ENCODE data around the gene PLCG1.

PLCG1 gene

DNA sequence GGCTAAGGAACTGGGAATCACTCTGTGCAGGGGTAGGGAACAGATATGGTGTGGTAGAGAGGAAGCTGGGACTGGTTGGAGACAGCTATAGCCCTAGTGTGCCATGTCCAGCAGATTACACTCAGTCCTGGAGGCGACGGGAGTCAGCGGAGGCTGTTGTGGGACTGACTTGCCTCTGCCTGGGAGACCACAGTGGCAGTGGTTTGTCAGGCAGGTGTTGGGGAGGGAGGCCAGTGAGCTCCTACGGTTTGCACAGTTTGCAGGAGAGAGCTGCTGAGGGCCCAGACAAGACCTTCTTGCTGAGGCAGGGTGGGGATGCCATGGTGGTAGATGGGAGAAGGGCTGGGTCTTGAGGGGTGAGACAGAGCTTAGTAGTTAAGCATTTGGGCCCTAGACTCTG lies 4.9 kb downstream of the PLCG1 start:
- no peaks in the 10 kb centered on the region for H3K9me3 ChIP-seq (ENCODE audit: insufficient read depth, low read length)
- H2AFZ ChIP-seq (ENCODE audit: low read depth, low read length) = no peak overlapping the region
- peaks cover 99% of the 10 kb centered on the region for H3K79me2 ChIP-seq (ENCODE audit: low read length)
- no peak overlapping the region for H3K27ac ChIP-seq (ENCODE audit: low read length)
- no peak overlapping the region for H3K4me3 ChIP-seq (ENCODE audit: low read length)
- no peak overlapping the region for H3K9ac ChIP-seq (ENCODE audit: low read length)
- TF ChIP-seq, protein P1, sequence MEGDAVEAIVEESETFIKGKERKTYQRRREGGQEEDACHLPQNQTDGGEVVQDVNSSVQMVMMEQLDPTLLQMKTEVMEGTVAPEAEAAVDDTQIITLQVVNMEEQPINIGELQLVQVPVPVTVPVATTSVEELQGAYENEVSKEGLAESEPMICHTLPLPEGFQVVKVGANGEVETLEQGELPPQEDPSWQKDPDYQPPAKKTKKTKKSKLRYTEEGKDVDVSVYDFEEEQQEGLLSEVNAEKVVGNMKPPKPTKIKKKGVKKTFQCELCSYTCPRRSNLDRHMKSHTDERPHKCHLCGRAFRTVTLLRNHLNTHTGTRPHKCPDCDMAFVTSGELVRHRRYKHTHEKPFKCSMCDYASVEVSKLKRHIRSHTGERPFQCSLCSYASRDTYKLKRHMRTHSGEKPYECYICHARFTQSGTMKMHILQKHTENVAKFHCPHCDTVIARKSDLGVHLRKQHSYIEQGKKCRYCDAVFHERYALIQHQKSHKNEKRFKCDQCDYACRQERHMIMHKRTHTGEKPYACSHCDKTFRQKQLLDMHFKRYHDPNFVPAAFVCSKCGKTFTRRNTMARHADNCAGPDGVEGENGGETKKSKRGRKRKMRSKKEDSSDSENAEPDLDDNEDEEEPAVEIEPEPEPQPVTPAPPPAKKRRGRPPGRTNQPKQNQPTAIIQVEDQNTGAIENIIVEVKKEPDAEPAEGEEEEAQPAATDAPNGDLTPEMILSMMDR (IDR thresholded peaks at IDR 0.05; ENCODE audit: low read depth, low read length) = no peak
- TF ChIP-seq EZH2phosphoT487 (IDR thresholded peaks at IDR 0.05; ENCODE audit: low read depth) = no peak
- H3K4me2 ChIP-seq (ENCODE audit: low read length) = no peak overlapping the region
- H3K4me1 ChIP-seq (ENCODE audit: low read length) = peaks cover 38% of the 10 kb centered on the region
- H3K27me3 ChIP-seq (ENCODE audit: low read depth, low read length) = no peaks in the 10 kb centered on the region
- H3K36me3 ChIP-seq (replicated peaks; ENCODE audit: low read depth, low read length) = peaks cover 14% of the 10 kb centered on the region
- peaks cover 89% of the 10 kb centered on the region for H4K20me1 ChIP-seq (ENCODE audit: insufficient read depth, low read length)

DNA sequence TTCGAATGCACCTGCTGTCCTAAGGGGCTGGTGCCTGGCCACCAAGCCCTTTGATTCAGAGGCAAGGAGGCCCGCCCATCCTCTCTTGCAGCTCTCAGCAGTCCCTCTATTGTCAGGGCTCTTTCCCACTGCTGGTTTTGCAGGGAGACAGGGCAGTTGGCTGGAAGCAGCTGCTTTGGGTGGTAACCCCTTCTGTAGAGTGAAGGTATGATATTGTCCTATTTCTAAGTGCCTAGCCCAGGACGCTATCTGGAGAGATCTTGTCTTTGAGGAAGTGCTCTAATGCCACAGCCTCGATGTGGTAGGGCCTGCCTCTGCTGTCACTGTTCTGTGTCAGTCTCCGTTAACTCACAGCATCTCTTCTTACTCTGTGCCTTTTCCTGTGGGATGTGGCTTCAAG lies 5.6 kb downstream of the PLCG1 start:
- peaks cover 38% of the 10 kb centered on the region for H3K4me1 ChIP-seq (ENCODE audit: low read length)
- H2AFZ ChIP-seq (ENCODE audit: low read depth, low read length) = no peak overlapping the region
- H3K4me2 ChIP-seq (ENCODE audit: low read length) = no peak overlapping the region
- no peak overlapping the region for H3K4me3 ChIP-seq (ENCODE audit: low read length)
- no peak overlapping the region for H3K9ac ChIP-seq (ENCODE audit: low read length)
- peaks cover 94% of the 10 kb centered on the region for H4K20me1 ChIP-seq (ENCODE audit: insufficient read depth, low read length)
- H3K79me2 ChIP-seq (ENCODE audit: low read length) = peaks cover 100% of the 10 kb centered on the region
- peaks cover 14% of the 10 kb centered on the region for H3K36me3 ChIP-seq (replicated peaks; ENCODE audit: low read depth, low read length)
- H3K27ac ChIP-seq (ENCODE audit: low read length) = no peak overlapping the region
- H3K9me3 ChIP-seq (ENCODE audit: insufficient read depth, low read length) = no peaks in the 10 kb centered on the region
- TF ChIP-seq EZH2phosphoT487 (IDR thresholded peaks at IDR 0.05; ENCODE audit: low read depth) = no peak
- TF ChIP-seq, protein P1 (IDR thresholded peaks at IDR 0.05; ENCODE audit: low read depth, low read length) = no peak
- H3K27me3 ChIP-seq (ENCODE audit: low read depth, low read length) = no peaks in the 10 kb centered on the region

DNA sequence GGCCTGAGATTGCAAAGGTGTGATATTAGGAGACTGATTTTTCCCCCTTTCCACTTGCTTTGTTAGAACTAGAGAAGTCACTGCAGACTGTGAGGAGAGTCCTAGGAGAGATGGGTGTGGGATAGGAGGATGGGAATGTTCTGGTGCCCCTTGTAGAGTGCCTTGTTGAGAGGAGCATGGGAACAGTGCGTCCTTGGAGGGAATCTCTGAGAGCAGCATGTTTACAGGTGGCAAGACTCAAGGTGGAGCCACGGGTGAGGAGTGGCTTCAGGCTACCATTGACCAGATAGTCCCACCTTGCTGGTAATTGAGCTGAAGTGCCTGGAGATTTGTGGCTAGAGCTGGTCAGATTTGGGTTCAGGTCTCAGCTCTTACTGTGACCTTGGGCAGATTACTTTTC lies 6.0 kb downstream of the PLCG1 start:
- Histone ChIP-seq H3K79me2 (ENCODE audit: low read length) (peaks cover 100% of the 10 kb centered on the region), H3K4me2 (ENCODE audit: low read length) (no peak overlapping the region), H3K4me3 (ENCODE audit: low read length) (no peak overlapping the region), H3K9me3 (ENCODE audit: insufficient read depth, low read length) (no peaks in the 10 kb centered on the region), H3K9ac (ENCODE audit: low read length) (no peak overlapping the region), H3K4me1 (ENCODE audit: low read length) (peaks cover 37% of the 10 kb centered on the region), H3K27me3 (ENCODE audit: low read depth, low read length) (no peaks in the 10 kb centered on the region), H4K20me1 (ENCODE audit: insufficient read depth, low read length) (peaks cover 96% of the 10 kb centered on the region), H3K36me3 (replicated peaks; ENCODE audit: low read depth, low read length) (peaks cover 14% of the 10 kb centered on the region), H2AFZ (ENCODE audit: low read depth, low read length) (no peak overlapping the region), H3K27ac (ENCODE audit: low read length) (no peak overlapping the region)
- TF ChIP-seq EZH2phosphoT487 (IDR thresholded peaks at IDR 0.05; ENCODE audit: low read depth) = no peak
- TF ChIP-seq, protein P1 (IDR thresholded peaks at IDR 0.05; ENCODE audit: low read depth, low read length) = no peak

DNA sequence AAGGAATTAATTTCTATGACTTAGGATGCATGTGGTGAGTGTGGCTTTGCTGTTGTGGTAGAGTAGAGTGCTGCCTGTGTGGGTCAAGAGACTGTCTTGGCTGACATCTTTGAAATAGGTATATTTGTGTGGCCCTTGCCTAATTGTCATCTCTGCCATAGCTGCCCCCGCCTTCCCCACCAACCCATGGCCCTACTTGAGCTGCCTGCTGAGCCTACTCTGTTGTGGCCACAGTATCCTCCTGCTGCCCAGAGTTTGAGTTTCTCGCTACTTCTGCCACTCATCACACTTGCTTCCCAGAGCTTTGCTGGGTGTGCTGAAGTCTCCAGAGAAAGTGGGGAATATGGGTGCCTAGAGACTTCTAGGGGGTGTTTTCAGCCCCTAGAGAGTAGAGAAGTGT lies 8.0 kb downstream of the PLCG1 start:
- no peak for TF ChIP-seq EZH2phosphoT487 (IDR thresholded peaks at IDR 0.05; ENCODE audit: low read depth)
- TF ChIP-seq, protein P1 (IDR thresholded peaks at IDR 0.05; ENCODE audit: low read depth, low read length) = no peak
- H2AFZ ChIP-seq (ENCODE audit: low read depth, low read length) = no peak overlapping the region
- H3K79me2 ChIP-seq (ENCODE audit: low read length) = peaks cover 100% of the 10 kb centered on the region
- H3K9me3 ChIP-seq (ENCODE audit: insufficient read depth, low read length) = no peaks in the 10 kb centered on the region
- peaks cover 96% of the 10 kb centered on the region for H4K20me1 ChIP-seq (ENCODE audit: insufficient read depth, low read length)
- H3K4me1 ChIP-seq (ENCODE audit: low read length) = peaks cover 17% of the 10 kb centered on the region
- no peak overlapping the region for H3K4me2 ChIP-seq (ENCODE audit: low read length)
- peaks cover 14% of the 10 kb centered on the region for H3K36me3 ChIP-seq (replicated peaks; ENCODE audit: low read depth, low read length)
- H3K4me3 ChIP-seq (ENCODE audit: low read length) = no peak overlapping the region
- H3K9ac ChIP-seq (ENCODE audit: low read length) = no peak overlapping the region
- no peaks in the 10 kb centered on the region for H3K27me3 ChIP-seq (ENCODE audit: low read depth, low read length)
- H3K27ac ChIP-seq (ENCODE audit: low read length) = no peak overlapping the region
